ENCODE results near the gene SLC22A23.
A peak's percentile ranks its signal among the peaks of the same experiment; 100 is the strongest.

SLC22A23 gene

DNA sequence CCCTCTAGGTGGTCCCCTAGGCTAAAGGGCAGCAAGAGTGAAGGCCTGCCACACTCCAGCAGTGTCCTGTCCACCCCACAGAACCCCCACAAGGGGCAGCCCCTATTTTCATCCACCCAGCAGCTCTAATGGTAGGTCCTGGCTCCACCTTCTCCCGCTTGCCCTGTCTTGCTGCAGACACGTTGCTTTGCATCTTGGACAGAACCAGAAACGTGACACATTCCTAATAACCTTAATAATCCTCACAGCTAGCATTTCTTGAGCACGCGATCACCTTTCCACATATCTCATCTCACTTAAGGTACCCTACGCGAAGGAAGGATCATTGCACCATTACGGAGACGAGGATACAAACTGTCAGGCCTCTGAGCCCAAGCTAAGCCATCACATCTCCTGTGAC is 11.7 kb upstream of the SLC22A23 start:
- H3K27ac ChIP-seq = no peak overlapping the region

DNA sequence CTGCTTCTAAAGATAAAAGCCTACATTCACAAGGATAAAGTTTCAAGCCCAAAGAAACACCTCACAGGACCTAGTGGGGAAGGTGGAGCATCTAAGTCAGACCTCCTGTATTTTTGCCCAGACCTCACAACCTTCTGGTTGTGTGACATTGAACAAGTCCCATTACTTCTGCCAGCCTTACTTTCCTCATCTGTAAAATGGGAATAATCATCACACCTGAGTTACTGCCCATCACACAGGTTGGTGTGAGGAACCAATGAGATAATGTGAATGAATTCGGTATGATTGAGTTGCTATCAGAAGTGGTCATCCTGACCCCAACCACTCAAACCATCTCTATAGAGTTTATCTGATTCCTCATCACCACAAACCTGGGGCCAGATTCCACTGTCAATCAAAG is 11.1 kb upstream of the SLC22A23 start:
- no peak overlapping the region for H3K27ac ChIP-seq
- TF ChIP-seq, protein P1, sequence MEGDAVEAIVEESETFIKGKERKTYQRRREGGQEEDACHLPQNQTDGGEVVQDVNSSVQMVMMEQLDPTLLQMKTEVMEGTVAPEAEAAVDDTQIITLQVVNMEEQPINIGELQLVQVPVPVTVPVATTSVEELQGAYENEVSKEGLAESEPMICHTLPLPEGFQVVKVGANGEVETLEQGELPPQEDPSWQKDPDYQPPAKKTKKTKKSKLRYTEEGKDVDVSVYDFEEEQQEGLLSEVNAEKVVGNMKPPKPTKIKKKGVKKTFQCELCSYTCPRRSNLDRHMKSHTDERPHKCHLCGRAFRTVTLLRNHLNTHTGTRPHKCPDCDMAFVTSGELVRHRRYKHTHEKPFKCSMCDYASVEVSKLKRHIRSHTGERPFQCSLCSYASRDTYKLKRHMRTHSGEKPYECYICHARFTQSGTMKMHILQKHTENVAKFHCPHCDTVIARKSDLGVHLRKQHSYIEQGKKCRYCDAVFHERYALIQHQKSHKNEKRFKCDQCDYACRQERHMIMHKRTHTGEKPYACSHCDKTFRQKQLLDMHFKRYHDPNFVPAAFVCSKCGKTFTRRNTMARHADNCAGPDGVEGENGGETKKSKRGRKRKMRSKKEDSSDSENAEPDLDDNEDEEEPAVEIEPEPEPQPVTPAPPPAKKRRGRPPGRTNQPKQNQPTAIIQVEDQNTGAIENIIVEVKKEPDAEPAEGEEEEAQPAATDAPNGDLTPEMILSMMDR (conservative IDR thresholded peaks at IDR 0.05) = no peak

More for the DNA sequence above, 11.7 kb upstream of the SLC22A23 start:
- TF ChIP-seq, protein P1 (conservative IDR thresholded peaks at IDR 0.05) = no peak

DNA sequence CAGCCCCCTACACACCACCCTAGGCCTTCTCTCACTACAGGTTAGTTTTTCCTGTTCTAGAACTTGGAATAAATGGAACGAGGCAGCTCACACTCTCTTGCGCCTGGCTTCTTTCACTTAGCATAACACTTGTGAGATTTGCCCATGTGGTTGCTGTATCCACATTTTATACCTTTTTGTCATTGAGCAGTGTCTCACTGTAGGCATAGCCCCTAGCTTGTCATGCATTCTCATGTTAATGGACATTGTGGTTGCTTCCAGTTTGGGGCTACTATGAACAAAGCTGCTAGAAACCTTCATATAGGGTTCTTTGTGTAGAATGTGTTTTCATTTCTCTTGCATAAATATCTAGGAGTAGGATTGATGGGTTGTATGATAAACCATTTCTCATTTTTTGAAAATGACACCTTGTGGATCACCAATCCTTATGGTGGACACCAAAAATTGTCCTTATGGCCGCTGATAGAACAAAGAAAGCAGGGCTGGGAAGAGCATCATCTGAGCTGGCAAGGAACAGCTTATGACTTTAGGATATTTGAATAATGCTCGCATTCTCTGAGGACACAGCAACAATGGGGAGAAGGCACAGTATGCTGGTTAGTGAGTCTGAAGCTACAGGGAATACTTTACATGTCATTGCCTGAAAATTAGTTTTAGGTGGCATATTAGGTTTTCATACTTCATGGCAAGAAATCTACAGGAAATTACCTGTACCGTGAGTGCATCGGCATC is 9.8 kb upstream of the SLC22A23 start:
- TF ChIP-seq, protein P1 (conservative IDR thresholded peaks at IDR 0.05) = no peak
- H3K27ac ChIP-seq = no peak overlapping the region

DNA sequence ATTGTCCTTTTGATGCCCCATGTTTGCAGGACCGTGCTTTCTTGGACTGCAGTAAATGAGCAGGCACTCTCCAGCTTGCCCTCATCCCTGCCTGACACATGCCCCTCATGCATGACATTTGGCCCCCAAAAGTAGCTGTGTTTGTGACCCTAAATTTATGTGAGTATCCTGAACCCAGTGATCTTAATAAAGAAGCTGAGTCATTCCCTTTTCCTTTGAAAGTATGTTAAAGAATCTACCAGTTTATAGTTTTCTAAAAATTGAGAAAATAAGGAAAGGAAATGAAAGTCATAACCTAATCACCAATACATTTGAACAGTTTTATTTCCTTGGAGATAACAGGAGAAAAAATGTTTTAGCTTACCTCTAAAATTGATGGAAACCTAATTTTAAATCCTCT is 3.4 kb upstream of the SLC22A23 start:
- TF ChIP-seq, protein P1 (conservative IDR thresholded peaks at IDR 0.05) = no peak
- H3K27ac ChIP-seq = no peak overlapping the region

DNA sequence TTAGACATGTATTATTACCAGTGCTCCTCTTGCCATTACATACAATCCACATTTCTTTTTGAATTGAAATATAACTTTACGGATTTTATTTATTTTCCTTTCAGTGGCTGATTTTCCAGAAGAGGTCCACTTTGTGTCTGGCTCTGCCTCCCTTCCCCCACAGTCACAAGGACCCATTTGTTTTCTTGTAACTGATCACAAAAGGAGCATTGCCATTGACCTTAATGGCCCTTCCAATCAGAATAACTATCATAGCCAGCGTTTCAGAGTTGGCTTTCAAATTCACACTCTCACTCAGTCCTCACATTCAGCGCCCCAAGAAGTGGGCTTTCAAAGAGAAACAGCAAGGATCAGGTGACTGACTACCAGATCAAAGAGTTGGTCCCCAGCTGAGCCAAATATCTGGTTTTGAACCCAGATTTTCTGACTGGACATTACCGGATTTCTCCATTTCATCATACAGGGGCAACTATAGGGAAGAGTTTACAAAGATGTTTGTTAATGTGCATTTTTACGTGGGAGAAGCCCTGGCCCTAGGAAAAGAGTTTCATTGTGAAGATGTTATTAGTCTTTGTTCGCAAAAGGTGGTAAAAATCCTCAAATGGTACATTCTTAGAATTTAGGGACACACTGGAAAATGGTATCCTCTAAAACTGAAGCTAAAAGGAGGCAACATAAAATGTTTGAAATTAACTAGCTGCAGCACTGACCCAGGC is 2.0 kb upstream of the SLC22A23 start:
- H3K27ac ChIP-seq = no peak overlapping the region
- TF ChIP-seq, protein P1 (conservative IDR thresholded peaks at IDR 0.05) = no peak

GRCh38 chr6:3457710-3458602 is 1.1 kb upstream of the SLC22A23 start:
- H3K27ac ChIP-seq = peak overlapping the region; percentile 89
- TF ChIP-seq, protein P1 (conservative IDR thresholded peaks at IDR 0.05) = no peak

DNA sequence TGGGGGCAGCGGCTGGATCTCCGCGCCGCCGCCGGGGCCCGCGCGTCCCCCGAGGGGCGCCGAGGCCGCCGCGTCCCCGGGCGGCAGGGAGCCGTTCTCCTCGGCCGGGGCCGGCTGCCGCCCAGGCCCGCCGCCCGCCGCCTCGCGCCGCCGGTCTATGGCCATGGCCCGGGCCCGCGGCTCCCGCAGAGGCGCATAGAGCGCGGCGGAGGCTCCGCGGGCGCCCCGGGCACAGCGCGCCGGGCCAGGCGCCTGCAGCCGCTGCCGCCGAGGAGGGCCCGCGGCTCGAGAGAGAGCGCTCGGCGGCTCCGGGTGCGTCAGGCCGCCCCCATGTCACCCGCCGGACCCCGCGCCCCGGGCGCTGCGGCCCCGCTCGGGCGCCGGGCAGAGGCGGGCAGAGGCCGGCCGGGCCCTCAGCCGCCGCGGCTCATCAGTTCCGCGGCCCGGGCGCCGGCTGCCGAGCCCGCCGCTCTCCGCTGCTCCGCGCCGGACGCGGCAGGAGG is 404 bp downstream of the SLC22A23 start:
- H3K27ac ChIP-seq = peak overlapping the region; percentile 89
- TF ChIP-seq, protein P1 (conservative IDR thresholded peaks at IDR 0.05) = no peak
